ENCODE measurements around the gene UBTD2. TPM values are rescaled to one million over a fixed set of nuclear protein-coding genes. Genes with fewer than 3 reads are reported as not detected.

UBTD2 gene
- total and polyA plus RNA-seq, 12 donors: 7.5 to 11.3 (median 8.9) TPM

DNA sequence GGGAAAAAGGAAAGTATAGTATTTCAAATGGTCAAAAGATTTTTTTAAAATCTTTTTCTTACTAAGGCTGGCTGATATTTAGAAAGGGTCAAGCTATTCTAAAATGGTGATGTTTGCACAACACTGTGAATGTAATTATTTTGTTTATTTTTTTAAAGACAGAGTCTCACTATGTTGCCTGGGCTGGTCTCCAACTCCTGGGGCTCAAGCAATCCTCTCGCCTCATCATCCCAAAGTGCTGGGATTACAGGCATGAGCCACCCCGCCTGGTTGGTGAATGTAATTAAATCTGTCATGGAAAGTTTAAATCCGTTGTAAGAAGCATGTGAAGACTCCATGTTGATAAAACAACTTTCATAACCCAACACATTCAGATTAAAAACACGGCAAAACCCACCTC lies 2.6 kb downstream of the UBTD2 start:
- ATAC-seq: no peak
- Histone ChIP-seq H3K27ac (no peak overlapping the region), H3K36me3 (peaks cover 0 to 6% (median 0%) of the 10 kb centered on the region in 9 donors), H3K4me1 (peaks cover 0 to 47% (median 24%) of the 10 kb centered on the region in 9 donors), H3K27me3 (no peaks in the 10 kb centered on the region), H3K4me3 (no peak overlapping the region), H3K9me3 (no peaks in the 10 kb centered on the region)
- 64 to 74% methylated on average over 4 of the region's 4 CpGs for WGBS, 2 donors
- DNase-seq: no peak
- intact Hi-C loops (cut with DNase I): loop anchor here in 5 of 10 donors (1.0 to 10.0 kb wide), 7 partner anchors 13 to 174 kb away; partner anchors contain the start of genes SH3PXD2B (in 2 of the 5), STK10 (in 2 of the 5) and EFCAB9 (in 1 of the 5)
- TF ChIP-seq, protein P1, sequence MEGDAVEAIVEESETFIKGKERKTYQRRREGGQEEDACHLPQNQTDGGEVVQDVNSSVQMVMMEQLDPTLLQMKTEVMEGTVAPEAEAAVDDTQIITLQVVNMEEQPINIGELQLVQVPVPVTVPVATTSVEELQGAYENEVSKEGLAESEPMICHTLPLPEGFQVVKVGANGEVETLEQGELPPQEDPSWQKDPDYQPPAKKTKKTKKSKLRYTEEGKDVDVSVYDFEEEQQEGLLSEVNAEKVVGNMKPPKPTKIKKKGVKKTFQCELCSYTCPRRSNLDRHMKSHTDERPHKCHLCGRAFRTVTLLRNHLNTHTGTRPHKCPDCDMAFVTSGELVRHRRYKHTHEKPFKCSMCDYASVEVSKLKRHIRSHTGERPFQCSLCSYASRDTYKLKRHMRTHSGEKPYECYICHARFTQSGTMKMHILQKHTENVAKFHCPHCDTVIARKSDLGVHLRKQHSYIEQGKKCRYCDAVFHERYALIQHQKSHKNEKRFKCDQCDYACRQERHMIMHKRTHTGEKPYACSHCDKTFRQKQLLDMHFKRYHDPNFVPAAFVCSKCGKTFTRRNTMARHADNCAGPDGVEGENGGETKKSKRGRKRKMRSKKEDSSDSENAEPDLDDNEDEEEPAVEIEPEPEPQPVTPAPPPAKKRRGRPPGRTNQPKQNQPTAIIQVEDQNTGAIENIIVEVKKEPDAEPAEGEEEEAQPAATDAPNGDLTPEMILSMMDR (IDR thresholded peaks at IDR 0.05): no peak

DNA sequence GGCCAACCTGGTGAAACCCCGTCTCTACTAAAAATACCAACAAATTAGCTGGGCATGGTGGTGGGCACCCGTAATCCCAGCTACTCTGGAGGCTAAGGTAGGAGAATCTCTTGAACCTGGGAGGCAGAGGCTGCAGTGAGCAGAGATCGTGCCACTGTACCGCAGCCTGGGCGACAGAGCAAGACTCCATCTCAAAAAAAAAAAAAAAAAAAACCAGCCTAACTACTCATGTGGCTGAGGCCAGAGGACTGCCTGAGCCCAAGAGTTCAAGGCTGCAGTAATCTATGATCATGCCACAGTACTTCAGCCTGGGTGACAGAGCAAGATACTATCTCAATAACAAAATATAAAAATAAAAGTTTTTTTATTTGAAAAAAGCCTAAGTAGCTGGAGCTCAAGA lies 3.2 kb downstream of the UBTD2 start:
- Histone ChIP-seq H3K4me3 (no peak overlapping the region), H3K27ac (no peak overlapping the region), H3K9me3 (no peaks in the 10 kb centered on the region), H3K27me3 (no peaks in the 10 kb centered on the region), H3K36me3 (peaks cover 0 to 6% (median 0%) of the 10 kb centered on the region in 9 donors), H3K4me1 (peaks cover 0 to 44% (median 24%) of the 10 kb centered on the region in 9 donors)
- intact Hi-C loops (cut with DNase I): loop anchor here in 5 of 10 donors (5.0 to 10.0 kb wide), 6 partner anchors 66 to 174 kb away; partner anchors contain the start of genes SH3PXD2B (in 2 of the 5), STK10 (in 2 of the 5) and EFCAB9 (in 1 of the 5)
- 93 to 95% methylated on average over 5 of the region's 5 CpGs for WGBS, 2 donors
- no peak for ATAC-seq
- TF ChIP-seq, protein P1 (IDR thresholded peaks at IDR 0.05): no peak
- DNase-seq: no peak

DNA sequence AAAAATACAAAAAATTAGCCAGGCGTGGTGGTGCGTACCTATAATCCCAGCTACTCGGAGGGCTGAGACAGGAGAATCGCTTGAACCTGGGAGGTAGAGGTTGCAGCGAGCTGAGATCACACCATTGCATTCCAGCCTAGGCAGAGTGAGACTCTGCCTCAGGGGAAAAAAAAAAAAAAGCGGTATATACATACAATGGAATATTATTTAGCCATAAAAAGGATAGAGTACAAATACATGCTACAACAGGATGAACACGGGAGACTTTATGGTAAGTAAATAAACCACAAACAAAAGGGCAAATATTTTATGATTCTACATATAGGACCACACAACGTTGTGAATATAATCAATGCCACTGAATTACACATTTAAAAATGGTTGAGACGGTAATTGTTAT lies 5.2 kb downstream of the UBTD2 start:
- intact Hi-C loops (cut with DNase I): no loop called here
- peaks cover 0 to 42% (median 23%) of the 10 kb centered on the region in 9 donors for H3K4me1 ChIP-seq
- H3K36me3 ChIP-seq: peaks cover 0 to 6% (median 0%) of the 10 kb centered on the region in 9 donors
- no peaks in the 10 kb centered on the region for H3K9me3 ChIP-seq
- ATAC-seq (no peak), DNase-seq (no peak)
- H3K27me3 ChIP-seq: no peaks in the 10 kb centered on the region
- TF ChIP-seq, protein P1 (IDR thresholded peaks at IDR 0.05): no peak
- WGBS, 2 donors: 97% methylated on average over 9 of the region's 9 CpGs
- no peak overlapping the region for H3K27ac ChIP-seq
- H3K4me3 ChIP-seq: no peak overlapping the region

DNA sequence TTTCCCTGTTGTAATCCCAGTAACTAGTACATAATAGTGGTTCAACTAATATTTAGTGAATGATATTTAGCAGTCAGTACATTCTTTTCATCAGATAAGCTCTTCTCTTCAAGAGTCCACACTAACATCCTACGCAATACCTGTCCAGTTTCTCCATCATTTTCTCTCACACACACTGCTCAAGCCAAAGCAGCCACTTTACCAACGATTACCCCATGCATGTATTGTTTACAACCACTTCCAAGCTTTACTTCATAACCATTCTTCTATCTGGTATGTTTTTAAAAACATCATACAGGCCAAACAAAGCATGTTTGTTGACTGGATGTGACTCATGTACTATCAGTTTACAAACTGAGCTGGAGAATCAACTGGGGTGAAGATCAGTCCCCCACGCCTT lies 7.3 kb downstream of the UBTD2 start:
- ATAC-seq (no peak), DNase-seq (no peak)
- TF ChIP-seq, protein P1 (IDR thresholded peaks at IDR 0.05): no peak
- H3K9me3 ChIP-seq: no peaks in the 10 kb centered on the region
- H3K27ac ChIP-seq: no peak overlapping the region
- H3K27me3 ChIP-seq: no peaks in the 10 kb centered on the region
- WGBS, 2 donors: 87% methylated on average over 3 of the region's 3 CpGs
- peaks cover 0 to 6% (median 0%) of the 10 kb centered on the region in 9 donors for H3K36me3 ChIP-seq
- intact Hi-C loops (cut with DNase I): no loop called here
- H3K4me3 ChIP-seq: no peak overlapping the region
- peaks cover 0 to 26% (median 8%) of the 10 kb centered on the region in 9 donors for H3K4me1 ChIP-seq
